Measurements from ENCODE around the gene CPEB3.
"Not testable (repeated sequence)": the region's sequence is repeated elsewhere in the genome, so short reads cannot be mapped to it uniquely, and the experiment has no call there.

The CPEB3 gene

GRCh38 chr10:92208157-92208720, 82.6 kb downstream of the CPEB3 start:
- DNase-seq = no peak

DNA sequence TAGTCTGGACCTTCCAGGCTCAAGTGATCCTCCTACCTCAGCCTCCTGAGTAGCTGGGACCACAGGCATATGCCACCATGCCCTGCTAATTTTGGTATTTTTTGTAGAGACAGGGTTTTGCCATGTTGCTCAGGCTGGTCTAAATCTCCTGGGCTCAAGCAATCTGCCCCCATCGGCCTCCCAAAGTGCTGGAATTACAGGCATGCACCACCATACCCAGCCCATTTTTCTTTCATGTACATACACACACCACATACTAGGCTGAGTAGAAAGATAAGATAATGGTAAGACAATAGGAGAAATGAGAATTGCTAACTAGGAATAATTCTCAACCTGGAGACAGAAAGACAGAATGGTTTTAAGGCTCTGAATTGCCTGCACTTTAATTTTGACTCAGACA, 83.8 kb downstream of the CPEB3 start:
- no peak for DNase-seq

GRCh38 chr10:92203919-92204623, 86.8 kb downstream of the CPEB3 start:
- DNase-seq = no peak

DNA sequence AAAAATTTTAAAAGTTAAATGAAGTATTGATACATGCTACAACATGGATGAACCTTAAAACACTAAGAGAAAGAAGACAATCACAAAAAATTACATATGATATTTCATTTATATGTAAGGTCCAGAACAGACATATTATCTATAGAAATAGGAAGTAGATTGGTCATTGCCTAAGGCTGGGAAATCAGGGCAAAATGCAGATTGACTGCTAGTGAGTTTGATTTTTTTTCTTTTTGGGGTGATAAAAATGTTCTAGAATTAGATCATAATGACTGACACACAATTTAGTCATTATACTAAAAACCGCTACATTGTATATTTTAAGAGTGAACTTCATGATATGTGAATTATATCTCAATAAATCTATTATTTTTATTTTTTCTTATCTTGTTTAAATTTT, 88.3 kb downstream of the CPEB3 start:
- DNase-seq = no peak

DNA sequence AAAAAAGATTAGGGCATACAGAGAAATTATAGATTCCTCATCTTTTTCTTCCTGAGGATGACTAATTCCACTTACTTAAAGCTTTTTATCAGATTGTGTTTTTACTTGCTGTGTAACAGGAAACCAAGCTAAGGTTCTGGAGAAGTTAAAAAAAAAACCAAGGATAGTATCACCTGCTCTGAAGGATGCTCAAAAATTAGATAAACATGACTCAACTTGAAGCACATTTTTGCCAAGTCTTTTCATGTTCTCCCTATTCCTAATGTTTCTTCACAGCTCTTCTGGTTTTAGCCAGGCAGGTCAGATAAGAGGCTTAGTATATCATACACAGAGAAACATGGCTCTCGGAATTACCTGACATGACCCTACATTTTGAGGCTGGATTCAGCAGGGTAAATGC, 90.3 kb downstream of the CPEB3 start:
- DNase-seq = no peak

DNA sequence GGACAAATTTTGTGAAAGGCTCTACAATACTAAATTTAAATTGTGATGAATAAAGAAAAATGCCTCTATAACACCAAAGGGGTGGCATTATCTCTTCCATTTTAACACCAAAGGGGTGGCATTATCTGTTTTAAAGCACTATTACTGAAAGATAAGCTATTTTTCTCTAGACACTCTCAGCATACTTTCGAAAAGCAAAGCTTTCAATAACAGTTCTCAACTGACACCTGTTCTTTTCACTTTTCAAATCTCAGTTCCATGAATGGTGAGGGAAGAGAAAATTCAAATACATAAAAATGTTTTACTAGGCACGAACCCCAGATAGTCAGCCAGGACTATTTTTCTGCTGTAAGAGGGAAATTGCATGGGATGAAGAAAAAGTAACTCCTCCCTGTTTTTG, 103.8 kb downstream of the CPEB3 start:
- DNase-seq = no peak

GRCh38 chr10:92184977-92185376, 105.9 kb downstream of the CPEB3 start:
- no peak for DNase-seq

DNA sequence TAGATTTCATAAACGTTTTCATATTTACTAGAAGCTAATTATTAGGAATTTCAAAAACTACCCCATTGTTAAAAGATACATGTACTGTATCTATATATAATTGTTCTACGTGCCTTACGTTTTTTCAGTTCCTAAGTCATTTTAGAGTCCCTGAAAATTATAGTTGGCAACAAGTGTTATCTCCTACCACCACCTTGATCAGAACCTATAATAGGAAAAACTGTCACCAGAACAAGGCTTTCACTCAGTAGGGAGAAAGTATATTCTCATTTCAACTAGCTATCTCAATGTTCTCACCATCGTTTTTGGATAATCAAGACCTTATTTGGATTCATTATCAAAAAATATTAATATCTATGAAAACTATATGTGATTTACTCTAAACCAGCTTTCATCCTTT, 107.7 kb downstream of the CPEB3 start:
- no peak for DNase-seq

- no peak for DNase-seq
Measured at GRCh38 chr10:92181575-92181974, 109.3 kb downstream of the CPEB3 start.

DNA sequence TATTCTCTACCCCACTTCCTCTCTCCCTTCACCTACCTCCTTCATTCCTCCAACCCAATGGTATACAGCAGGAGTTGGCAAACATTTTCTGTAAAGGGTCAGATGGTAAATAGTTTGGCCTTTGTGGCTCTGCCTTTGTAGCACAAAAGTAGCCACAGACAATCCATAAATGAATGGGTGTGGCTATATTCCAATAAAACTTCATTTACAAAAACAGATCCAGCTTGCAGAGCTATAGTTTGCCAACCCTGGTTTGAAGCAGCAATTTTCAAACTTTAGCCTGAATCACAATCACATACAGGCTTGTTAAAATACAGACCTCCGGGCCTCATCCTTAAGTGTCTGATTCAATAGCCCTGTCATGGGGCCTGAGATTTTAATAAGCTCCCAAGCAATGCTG, 110.5 kb downstream of the CPEB3 start:
- DNase-seq = no peak

GRCh38 chr10:92177546-92177945, 113.3 kb downstream of the CPEB3 start:
- DNase-seq = no peak

- DNase-seq = no peak
Measured at GRCh38 chr10:92175164-92175563, 115.7 kb downstream of the CPEB3 start.

GRCh38 chr10:92173996-92174395, 116.9 kb downstream of the CPEB3 start:
- no peak for DNase-seq

DNA sequence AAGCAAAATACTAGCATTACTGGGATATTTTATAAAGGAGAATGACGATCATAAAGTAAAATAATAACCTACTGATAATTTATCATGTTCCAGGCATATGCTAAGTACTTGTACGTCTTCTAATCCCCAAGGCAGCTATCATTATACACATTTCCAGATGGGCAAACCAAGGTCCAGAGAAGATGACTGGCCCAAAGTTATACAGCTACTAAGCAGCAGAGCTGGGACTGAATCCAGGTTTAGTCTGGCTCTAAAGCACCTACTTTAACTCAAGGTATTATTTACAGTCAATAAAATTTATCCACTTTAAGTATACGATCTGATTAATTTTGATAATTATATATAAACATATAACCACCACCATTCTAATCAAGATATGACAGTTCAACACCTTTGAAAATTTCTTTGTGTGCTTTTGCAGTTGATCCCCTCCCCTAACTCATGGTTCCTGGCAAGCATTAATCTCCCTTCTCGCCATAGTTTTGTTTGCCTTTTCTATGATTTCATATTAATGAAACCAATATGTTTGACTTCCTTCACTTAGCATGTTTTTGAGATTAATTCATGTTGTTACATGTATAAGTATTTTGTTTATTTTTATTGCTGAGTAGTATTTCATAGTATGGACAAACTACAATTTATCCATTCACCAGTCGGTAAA, 126.7 kb downstream of the CPEB3 start:
- DNase-seq = no peak

DNA sequence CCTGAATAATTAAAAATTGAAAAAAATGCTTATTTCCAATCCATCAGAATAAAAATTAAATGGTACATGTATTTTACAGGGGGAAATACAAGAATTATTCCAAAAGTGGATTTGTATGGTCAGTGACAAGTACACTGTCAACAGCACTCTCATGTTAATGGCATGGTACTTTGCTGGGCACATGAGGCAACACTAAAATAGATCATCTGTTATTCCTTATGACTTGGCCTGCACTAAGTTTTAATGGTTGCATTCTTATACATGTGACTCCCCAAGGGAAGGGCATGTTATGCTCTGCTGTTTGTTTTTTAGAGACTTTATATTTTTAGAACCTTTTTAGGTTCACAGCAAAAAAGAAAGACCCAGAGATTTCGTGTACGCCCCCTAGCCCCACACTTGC, 128.3 kb downstream of the CPEB3 start:
- no peak for DNase-seq

DNA sequence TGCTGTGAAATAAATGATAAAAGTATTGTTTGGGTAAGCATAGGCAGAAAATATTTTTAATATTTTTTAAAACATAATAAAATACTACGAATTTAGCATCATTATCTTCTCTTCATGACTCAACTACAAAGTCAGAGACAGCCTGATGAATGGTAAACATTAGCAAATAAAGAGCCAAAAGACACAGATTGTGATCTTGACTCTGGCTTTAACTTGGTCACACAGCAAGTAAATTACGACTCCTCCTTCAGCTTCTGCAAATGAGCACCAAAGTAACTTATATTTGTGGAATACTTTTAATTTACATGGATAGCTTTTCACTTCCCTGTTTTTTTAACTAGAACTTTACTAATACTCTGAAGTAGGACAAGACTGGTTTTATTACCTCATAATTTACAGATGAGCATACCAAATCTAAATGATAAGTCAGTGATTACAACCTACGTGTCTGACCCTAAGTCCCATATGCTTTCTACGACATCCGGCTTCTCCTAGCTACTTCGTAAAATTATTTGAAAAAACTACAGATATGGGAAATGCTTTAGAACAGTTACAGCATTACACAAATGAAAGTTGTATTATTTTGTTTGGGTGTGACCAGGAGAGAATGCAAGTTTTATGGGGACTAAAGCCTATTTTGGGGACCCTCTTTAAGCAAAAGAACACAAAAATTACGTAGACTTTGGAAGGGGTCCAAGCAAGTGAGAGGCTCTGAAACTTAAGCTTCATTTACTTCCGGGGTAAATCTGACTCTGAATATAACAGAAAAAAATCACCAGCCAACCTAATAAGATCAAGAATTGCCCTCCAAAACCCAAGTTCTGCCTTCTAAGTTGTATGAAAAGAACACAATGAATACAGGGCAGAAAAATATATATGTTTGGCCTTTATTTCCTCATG, 133.8 kb downstream of the CPEB3 start:
- DNase-seq = no peak

DNA sequence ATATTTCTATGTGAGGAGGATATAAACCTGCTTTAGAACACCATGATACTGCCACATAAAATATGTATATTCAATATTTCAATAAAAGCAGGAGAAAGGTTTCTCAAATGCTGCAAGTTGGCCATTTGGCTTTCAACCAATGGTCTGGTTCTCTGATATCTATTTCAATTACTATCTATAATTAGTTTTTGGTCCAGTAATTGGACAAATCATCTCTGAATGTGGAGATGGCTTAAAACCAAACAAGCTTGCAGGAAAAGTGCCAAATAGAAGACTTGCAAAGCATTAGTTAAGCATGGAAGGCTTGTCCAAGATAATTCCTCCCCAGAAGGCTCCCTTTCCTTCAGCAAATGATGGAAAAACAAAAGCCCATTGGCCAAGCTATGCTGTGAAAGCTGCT, 140.1 kb downstream of the CPEB3 start:
- DNase-seq = no peak

DNA sequence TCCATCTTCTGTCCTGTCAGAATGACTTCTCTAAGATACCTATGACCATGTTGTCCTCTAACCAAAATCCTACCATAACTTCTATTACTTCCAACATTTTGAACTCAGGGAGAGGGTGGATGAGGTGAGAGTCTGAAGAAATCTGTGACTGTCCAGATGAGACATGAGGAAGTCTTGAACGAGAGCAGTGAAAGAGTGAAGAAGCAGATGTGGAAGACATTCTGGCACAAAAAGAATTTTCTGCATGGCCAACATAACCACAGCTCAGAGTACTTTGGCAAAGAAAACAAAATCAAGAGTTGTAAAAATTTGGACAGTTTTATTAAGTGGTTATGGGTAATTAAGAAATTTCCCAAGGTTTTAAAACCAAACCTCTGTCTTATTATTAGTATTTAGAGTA, 141.6 kb downstream of the CPEB3 start:
- DNase-seq = no peak

DNA sequence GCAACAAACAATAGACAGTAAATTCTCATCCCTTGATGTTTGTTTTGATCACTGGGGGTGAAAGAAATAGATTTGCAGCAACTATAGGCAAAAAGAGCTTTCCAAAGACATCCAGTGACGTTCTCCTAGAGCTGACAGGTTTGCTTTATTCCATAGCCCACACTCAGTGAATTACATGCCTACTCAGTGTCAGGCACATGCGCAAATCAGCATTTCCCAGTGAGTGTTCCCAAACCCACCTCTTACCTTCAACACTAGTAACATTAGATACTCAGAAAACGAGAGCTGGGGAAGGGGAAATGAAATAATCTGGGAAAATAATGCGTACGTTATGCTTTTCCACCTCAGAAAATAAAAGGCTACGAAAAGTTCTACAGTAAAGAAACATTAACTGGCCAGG, 144.1 kb downstream of the CPEB3 start:
- no peak for DNase-seq

DNA sequence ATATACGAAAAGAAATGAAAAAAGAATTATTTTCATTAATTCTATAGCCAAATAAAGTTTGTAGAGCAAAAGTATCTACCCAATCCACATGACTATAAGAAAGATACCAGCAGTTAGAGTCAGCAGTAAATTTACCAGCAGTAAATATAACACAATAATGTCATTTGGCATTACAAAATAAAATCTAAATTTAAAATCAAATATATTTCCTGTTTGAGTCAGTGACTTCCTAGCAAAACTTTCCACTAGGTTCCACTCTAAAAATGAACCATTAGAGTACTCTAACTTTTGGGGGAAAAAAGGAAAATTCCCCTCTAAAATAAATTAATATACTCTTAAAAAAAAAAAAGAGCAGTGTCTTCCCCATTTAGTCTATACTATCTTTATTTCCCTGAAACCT, 144.8 kb downstream of the CPEB3 start:
- DNase-seq = no peak

GRCh38 chr10:92142949-92143348, 147.9 kb downstream of the CPEB3 start:
- DNase-seq = no peak

DNA sequence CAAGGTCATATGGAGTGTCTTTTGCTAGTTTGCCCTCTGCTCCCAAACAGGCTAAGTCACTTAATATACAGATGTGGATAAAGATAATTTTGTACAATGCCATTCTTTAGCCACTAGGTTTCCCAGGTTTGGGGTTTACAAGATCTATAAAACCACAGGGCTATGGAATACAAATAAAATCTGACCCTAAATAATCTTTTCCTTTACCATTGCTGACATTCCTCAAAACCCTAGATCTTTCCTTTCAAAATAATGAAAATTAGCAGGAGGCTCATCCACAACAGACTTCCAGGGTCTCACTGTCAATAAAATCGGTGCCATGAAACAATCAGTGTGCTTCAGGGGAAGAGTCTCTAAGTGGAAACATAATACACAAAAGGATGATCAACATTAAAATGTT, 148.4 kb downstream of the CPEB3 start:
- DNase-seq = no peak

DNA sequence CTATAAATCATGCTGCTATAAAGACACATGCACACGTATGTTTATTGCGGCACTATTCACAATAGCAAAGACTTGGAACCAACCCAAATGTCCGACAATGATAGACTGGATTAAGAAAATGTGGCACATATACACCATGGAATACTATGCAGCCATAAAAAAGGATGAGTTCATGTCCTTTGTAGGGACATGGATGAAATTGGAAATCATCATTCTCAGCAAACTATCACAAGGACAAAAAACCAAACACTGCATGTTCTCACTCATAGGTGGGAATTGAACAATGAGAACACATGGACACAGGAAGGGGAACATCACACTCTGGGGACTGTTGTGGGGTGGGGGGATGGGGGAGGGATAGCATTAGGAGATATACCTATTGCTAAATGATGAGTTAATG, 149.7 kb downstream of the CPEB3 start:
- not testable (repeated sequence) for DNase-seq

DNA sequence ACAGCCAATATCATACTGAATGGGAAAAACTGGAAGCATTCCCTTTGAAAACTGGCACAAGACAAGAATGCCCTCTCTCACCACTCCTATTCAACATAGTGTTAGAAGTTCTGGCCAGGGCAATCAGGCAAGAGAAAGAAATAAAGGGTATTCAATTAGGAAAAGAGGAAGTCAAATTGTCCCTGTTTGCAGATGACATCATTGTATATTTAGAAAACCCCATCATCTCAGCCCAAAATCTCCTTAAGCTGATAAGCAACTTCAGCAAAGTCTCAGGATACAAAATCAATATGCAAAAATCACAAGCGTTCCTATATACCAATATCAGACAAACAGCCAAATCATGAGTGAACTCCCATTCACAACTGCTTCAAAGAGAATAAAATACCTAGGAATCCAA, 156.8 kb downstream of the CPEB3 start:
- DNase-seq = not testable (repeated sequence)
